Endothelial cell of umbilical vein (primary cell): ENCODE data around the gene PTPRE.

Source experiments
- EZH2 ChIP-seq: IDR thresholded peaks from 2 replicates; pipeline ENCODE4 v1.6.1; 2012; ENCODE audit warnings: borderline replicate concordance, low read depth, mild to moderate bottlenecking, moderate library complexity, low read length, inconsistent platforms; ENCODE audit not compliant: severe bottlenecking
- GATA2 ChIP-seq: IDR thresholded peaks from 2 replicates; pipeline ENCODE4 v1.7.0; 2011; ENCODE audit warnings: low read depth, mild to moderate bottlenecking, moderate library complexity, mixed read lengths, low read length; ENCODE audit not compliant: insufficient read length, insufficient read depth
- JUN ChIP-seq: IDR thresholded peaks from 2 replicates; pipeline ENCODE4 v1.6.1; 2011; ENCODE audit warnings: borderline replicate concordance, low read depth; ENCODE audit not compliant: insufficient read length, insufficient read depth
- MYC ChIP-seq: IDR thresholded peaks from one replicate; pipeline ENCODE4 v1.6.1; 2011; ENCODE audit warnings: mild to moderate bottlenecking, low read depth, low read length
- POLR2A ChIP-seq: IDR thresholded peaks from 2 replicates; pipeline ENCODE4 v1.6.1; 2012; ENCODE audit warnings: low read depth, mild to moderate bottlenecking, control low read depth, low read length
- POLR2AphosphoS5 ChIP-seq: IDR thresholded peaks from 2 replicates; pipeline ENCODE4 v1.6.1; 2012; ENCODE audit warnings: low read depth, mild to moderate bottlenecking, control low read depth, low read length, moderate library complexity; ENCODE audit not compliant: insufficient read depth
- TF ChIP-seq, protein P1 (sequence below), 2 donors: IDR thresholded peaks; 1 replicate in 1 of 2; 2 replicates in 1 of 2; pipeline ENCODE4 v1.5.1; 2011; ENCODE audit warnings: low read length in 2 of 2, mild to moderate bottlenecking in 2 of 2, moderate library complexity in 2 of 2, control low read depth in 1 of 2, inconsistent platforms in 1 of 2, low read depth in 1 of 2; ENCODE audit not compliant: insufficient read depth in 1 of 2; ENCODE audit errors: extremely low read depth in 1 of 2
- TF ChIP-seq, protein P2 (sequence below): IDR thresholded peaks from 2 replicates; pipeline ENCODE4 v1.6.1; 2011; ENCODE audit not compliant: insufficient read depth, insufficient read length

DNA sequence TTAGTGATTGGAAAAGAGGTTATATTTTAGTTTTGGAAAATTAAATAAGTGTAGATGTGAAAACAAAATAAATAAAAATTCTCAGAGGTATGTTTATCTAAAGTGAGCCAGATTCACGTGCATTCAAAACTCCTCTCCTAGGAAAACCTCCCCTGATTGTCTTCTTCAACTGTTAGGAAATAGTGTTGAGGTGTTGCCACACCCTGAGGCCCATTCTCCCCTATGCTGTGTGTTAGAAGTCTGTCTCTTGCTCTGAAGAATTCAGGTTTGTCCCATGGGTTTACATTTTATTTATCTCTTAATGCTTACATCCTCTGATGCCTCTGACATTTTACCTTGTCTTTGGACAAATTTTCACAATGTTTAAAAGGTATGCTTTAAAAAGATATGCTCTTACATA lies 40.3 kb downstream of the PTPRE start:
- TF ChIP-seq, protein P1, sequence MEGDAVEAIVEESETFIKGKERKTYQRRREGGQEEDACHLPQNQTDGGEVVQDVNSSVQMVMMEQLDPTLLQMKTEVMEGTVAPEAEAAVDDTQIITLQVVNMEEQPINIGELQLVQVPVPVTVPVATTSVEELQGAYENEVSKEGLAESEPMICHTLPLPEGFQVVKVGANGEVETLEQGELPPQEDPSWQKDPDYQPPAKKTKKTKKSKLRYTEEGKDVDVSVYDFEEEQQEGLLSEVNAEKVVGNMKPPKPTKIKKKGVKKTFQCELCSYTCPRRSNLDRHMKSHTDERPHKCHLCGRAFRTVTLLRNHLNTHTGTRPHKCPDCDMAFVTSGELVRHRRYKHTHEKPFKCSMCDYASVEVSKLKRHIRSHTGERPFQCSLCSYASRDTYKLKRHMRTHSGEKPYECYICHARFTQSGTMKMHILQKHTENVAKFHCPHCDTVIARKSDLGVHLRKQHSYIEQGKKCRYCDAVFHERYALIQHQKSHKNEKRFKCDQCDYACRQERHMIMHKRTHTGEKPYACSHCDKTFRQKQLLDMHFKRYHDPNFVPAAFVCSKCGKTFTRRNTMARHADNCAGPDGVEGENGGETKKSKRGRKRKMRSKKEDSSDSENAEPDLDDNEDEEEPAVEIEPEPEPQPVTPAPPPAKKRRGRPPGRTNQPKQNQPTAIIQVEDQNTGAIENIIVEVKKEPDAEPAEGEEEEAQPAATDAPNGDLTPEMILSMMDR (IDR thresholded peaks at IDR 0.05; ENCODE audit: extremely low read depth in 1 of 2, insufficient read depth in 1 of 2, low read depth in 1 of 2, low read length in 2 of 2): no peak
- TF ChIP-seq POLR2AphosphoS5 (no peak), JUN (no peak), MYC (no peak), POLR2A (no peak), EZH2 (no peak), GATA2 (no peak)
- TF ChIP-seq, protein P2, sequence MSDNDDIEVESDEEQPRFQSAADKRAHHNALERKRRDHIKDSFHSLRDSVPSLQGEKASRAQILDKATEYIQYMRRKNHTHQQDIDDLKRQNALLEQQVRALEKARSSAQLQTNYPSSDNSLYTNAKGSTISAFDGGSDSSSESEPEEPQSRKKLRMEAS: no peak
